Measurements from ENCODE around the gene DOK6. TPM values are rescaled to one million over a fixed set of nuclear protein-coding genes. Genes with fewer than 3 reads are reported as not detected.

Gene DOK6
- total and polyA plus RNA-seq, 9 of the 15 experiments (the other 6 are each of a cell fraction or from before 2014, with no cell fraction given) = not detected

GRCh38 chr18:69758458-69758857 lies 357.8 kb downstream of the DOK6 start:
- ChIA-PET CTCF (ENCODE audit: low intra/inter-chr PET ratio) (no interaction called here), POLR2A (interaction anchor here (1.3 kb wide), 1 partner anchor 9 kb away, joined by 3 read pairs; no protein-coding TSS in a partner anchor)
- Histone ChIP-seq H3K79me2 (ENCODE audit: control insufficient read depth, insufficient read depth, low read length) (no peaks in the 10 kb centered on the region), H3K9ac (ENCODE audit: insufficient read depth in 1 of 2, low read depth in 2 of 2, low read length in 2 of 2) (no peak overlapping the region), H3K27ac (ENCODE audit: extremely low read depth, low read depth, low read length) (no peak overlapping the region), H3K9me1 (ENCODE audit: control insufficient read depth, insufficient read depth, low read length) (no peaks in the 10 kb centered on the region), H2AFZ (ENCODE audit: low read depth, low read length) (no peak overlapping the region), H3K4me1 (replicated peaks in 1 of 2; ENCODE audit: control insufficient read depth in 2 of 2, insufficient read depth in 2 of 2, low read length in 2 of 2) (no peaks in the 10 kb centered on the region), H3K36me3 (ENCODE audit: control insufficient read depth, insufficient read depth, low read length) (no peaks in the 10 kb centered on the region), H3K9me3 (replicated peaks; ENCODE audit: control insufficient read depth, insufficient read depth, low read depth, low read length) (no peaks in the 10 kb centered on the region), H3K27me3 (ENCODE audit: control insufficient read depth in 2 of 2, insufficient read depth in 2 of 2, low read length in 2 of 2) (no peaks in the 10 kb centered on the region), H4K20me1 (replicated peaks; ENCODE audit: control insufficient read depth, insufficient read depth, low read length) (no peaks in the 10 kb centered on the region), H3K4me3 (no peak overlapping the region), H3K4me2 (ENCODE audit: insufficient read depth, low read length) (no peak overlapping the region)
- no peak for DNase-seq (ENCODE audit: extremely low read depth in 1 of 4, low spot score in 3 of 4)
- ATAC-seq = no peak
- intact Hi-C loops (cut with micrococcal nuclease) = no loop called here
- no peak for FAIRE-seq
- BruUV-seq (replicated peaks) = no TSS peak
- in situ Hi-C loops (cut with MboI) = no loop called here
- TF ChIP-seq ZNF384 (IDR thresholded peaks at IDR 0.05; ENCODE audit: low read depth, low read length) (no peak), ZNF592 (IDR thresholded peaks at IDR 0.05) (no peak), ZNF274 (IDR thresholded peaks at IDR 0.05; ENCODE audit: borderline replicate concordance, low read depth, low read length) (no peak), CREB3L1 (IDR thresholded peaks at IDR 0.05; ENCODE audit: borderline replicate concordance, low read depth) (no peak), BRF1 (IDR thresholded peaks at IDR 0.05; ENCODE audit: borderline replicate concordance, extremely low read depth, insufficient read length) (no peak), ZNF124 (CRISPR knock-in tag; IDR thresholded peaks at IDR 0.05) (no peak), THAP7 (CRISPR knock-in tag; IDR thresholded peaks at IDR 0.05) (no peak), BRF2 (IDR thresholded peaks at IDR 0.05; ENCODE audit: borderline replicate concordance, insufficient read depth, insufficient read length) (no peak), ID3 (CRISPR knock-in tag; IDR thresholded peaks at IDR 0.05) (no peak), ID3 (tag; IDR thresholded peaks at IDR 0.05) (no peak), ARNT (IDR thresholded peaks at IDR 0.05) (no peak), HNRNPUL1 (IDR thresholded peaks at IDR 0.05; ENCODE audit: low read length) (no peak), CAMTA2 (CRISPR knock-in tag; conservative IDR thresholded peaks at IDR 0.05) (no peak), SIX5 (IDR thresholded peaks at IDR 0.05; ENCODE audit: borderline replicate concordance in 1 of 2, insufficient read depth in 1 of 2, low read depth in 1 of 2, low read length in 2 of 2) (no peak), KLF6 (CRISPR knock-in tag; IDR thresholded peaks at IDR 0.05; ENCODE audit: borderline replicate concordance) (no peak), KLF13 (tag; IDR thresholded peaks at IDR 0.05; ENCODE audit: borderline replicate concordance, low read depth) (no peak)
